Stomach (tissue), 4 donors: ENCODE measurements around the gene SRP72.

ENCODE experiments used
- EP300 ChIP-seq: sonication (generic); formaldehyde crosslinking; IDR thresholded peaks from one replicate; pipeline ENCODE4 v1.6.1; 2017; ENCODE audit warnings: antibody characterized with exemption
- POLR2A ChIP-seq, 4 donors: fragments of 450-650 bp; IDR thresholded peaks; one replicate each; pipeline ENCODE4 v1.6.1; 2016; ENCODE audit warnings: antibody characterized with exemption in 4 of 4, control low read depth in 2 of 4, mild to moderate bottlenecking in 1 of 4, moderate library complexity in 1 of 4
- TF ChIP-seq, protein P1 (sequence below), 7 experiments: fragments of 450-650 bp in 4 of 7; fragments of 200-600 bp in 3 of 7; sonication (generic) in 3 of 7; IDR thresholded peaks; one replicate each; pipeline ENCODE4 v1.5.1; 2016 to 2019; ENCODE audit warnings: antibody characterized with exemption in 7 of 7, control low read depth in 2 of 7, mild to moderate bottlenecking in 1 of 7

DNA sequence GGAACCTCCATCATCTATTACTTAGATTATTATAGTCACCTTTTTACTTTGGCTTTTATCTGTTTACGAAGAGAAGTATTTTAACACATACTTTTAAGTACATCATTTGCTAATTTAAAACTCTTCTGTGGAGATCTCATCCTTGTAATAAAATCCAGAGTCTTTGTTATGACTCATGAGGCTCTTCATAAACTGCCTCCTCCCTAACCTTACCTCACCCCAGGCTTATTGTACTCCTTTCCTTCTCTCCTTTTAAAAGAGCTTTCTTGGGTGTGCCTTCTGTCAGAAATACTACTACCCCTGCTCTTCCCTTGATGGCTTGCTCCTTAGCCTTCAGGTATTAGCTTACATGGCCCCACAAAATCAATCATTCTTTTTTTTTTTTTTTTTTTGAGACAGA is 44.7 kb downstream of the SRP72 start:
- TF ChIP-seq, protein P1, sequence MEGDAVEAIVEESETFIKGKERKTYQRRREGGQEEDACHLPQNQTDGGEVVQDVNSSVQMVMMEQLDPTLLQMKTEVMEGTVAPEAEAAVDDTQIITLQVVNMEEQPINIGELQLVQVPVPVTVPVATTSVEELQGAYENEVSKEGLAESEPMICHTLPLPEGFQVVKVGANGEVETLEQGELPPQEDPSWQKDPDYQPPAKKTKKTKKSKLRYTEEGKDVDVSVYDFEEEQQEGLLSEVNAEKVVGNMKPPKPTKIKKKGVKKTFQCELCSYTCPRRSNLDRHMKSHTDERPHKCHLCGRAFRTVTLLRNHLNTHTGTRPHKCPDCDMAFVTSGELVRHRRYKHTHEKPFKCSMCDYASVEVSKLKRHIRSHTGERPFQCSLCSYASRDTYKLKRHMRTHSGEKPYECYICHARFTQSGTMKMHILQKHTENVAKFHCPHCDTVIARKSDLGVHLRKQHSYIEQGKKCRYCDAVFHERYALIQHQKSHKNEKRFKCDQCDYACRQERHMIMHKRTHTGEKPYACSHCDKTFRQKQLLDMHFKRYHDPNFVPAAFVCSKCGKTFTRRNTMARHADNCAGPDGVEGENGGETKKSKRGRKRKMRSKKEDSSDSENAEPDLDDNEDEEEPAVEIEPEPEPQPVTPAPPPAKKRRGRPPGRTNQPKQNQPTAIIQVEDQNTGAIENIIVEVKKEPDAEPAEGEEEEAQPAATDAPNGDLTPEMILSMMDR (IDR thresholded peaks at IDR 0.05): no peak
- no peak for TF ChIP-seq POLR2A (IDR thresholded peaks at IDR 0.05)
- no peak for TF ChIP-seq EP300
